B cell (primary cell): ENCODE measurements around the gene CTPS2. TPM values are rescaled to one million over a fixed set of nuclear protein-coding genes. Genes with fewer than 3 reads are reported as not detected.

Experiments
- ATAC-seq: fragments of 200-7000 bp; cut with Tn5 transposase; one replicate; pipeline ENCODE4 v1.10.0; 2021; ENCODE audit warnings: low read depth, mild to moderate bottlenecking, moderate number of reproducible peaks, moderate library complexity
- CTCF ChIA-PET: fragments of 350-600 bp; sonication (Branson Sonifier 250); formaldehyde crosslinking; loops from one replicate; lab custom pipeline; 2021; ENCODE audit warnings: antibody characterized with exemption, inconsistent platforms; lab: Charles Lee
- POLR2A ChIA-PET: fragments of 350-600 bp; sonication (Branson Sonifier 250); formaldehyde crosslinking; loops from one replicate; lab custom pipeline; 2021; ENCODE audit warnings: antibody characterized with exemption; lab: Charles Lee
- DNase-seq: peaks from one replicate; pipeline ENCODE4 v3.0.0; 2013
- H2AFZ ChIP-seq: 2 replicates; pipeline ENCODE4 v1.6.1; 2012; ENCODE audit warnings: mild to moderate bottlenecking, low read depth, low read length; ENCODE audit not compliant: insufficient read depth, poor library complexity, severe bottlenecking
- H3K27ac ChIP-seq, 2 donors: 1 replicate in 1 of 2; 2 replicates in 1 of 2; pipeline ENCODE4 v1.5.1; 2012 to 2013; ENCODE audit warnings: low read length in 2 of 2, mild to moderate bottlenecking in 2 of 2, moderate library complexity in 1 of 2
- H3K27me3 ChIP-seq, 4 experiments: fragments of 200-600 bp in 1 of 4; sonication (generic) in 1 of 4; replicated peaks in 1 of 4; 1 replicate in 2 of 4; 2 replicates in 2 of 4; pipeline versions ENCODE4 v1.6.1 to v1.7.0; 2013 to 2016; ENCODE audit warnings: low read length in 3 of 4, mild to moderate bottlenecking in 2 of 4, mixed read lengths in 1 of 4, moderate library complexity in 1 of 4; ENCODE audit not compliant: insufficient read depth in 4 of 4, control insufficient read depth in 3 of 4; ENCODE audit errors: control extremely low read depth in 1 of 4
- H3K36me3 ChIP-seq, 2 experiments: replicated peaks in 1 of 2; 1 replicate in 1 of 2; 2 replicates in 1 of 2; pipeline versions ENCODE4 v1.6.1 to v1.7.1; 2013; ENCODE audit warnings: low read length in 1 of 2; ENCODE audit not compliant: insufficient read depth in 2 of 2, control insufficient read depth in 1 of 2; ENCODE audit errors: control extremely low read depth in 1 of 2, extremely low read depth in 1 of 2
- H3K4me1 ChIP-seq, 2 donors: fragments of 200-600 bp in 1 of 2; sonication (generic) in 1 of 2; 1 replicate in 1 of 2; 2 replicates in 1 of 2; pipeline versions ENCODE4 v1.5.1 to v1.6.1; 2013 to 2017; ENCODE audit warnings: low read length in 2 of 2; ENCODE audit not compliant: control insufficient read depth in 2 of 2, insufficient read depth in 2 of 2
- H3K4me2 ChIP-seq: replicated peaks from 2 replicates; pipeline ENCODE3; 2012; ENCODE audit warnings: mild to moderate bottlenecking, low read depth, low read length; ENCODE audit not compliant: poor library complexity, severe bottlenecking
- H3K4me3 ChIP-seq, 5 experiments: fragments of 200-600 bp in 1 of 5; sonication (generic) in 1 of 5; 1 replicate in 3 of 5; 2 replicates in 2 of 5; pipeline versions ENCODE4 v1.5.1 to v1.7.0; 2011 to 2016; ENCODE audit warnings: low read length in 4 of 5, mild to moderate bottlenecking in 4 of 5, low read depth in 2 of 5, control low read depth in 1 of 5, moderate library complexity in 1 of 5; ENCODE audit not compliant: insufficient read depth in 1 of 5; ENCODE audit errors: control extremely low read depth in 1 of 5, extremely low read depth in 1 of 5
- H3K79me2 ChIP-seq: fragments of 200-600 bp; sonication (generic); one replicate; pipeline ENCODE4 v1.6.0; 2016; ENCODE audit warnings: low read length; ENCODE audit not compliant: control insufficient read depth, insufficient read depth
- H3K9ac ChIP-seq: fragments of 200-600 bp; sonication (generic); 2 replicates; pipeline ENCODE4 v1.6.1; 2017; ENCODE audit warnings: mild to moderate bottlenecking, low read length, moderate library complexity
- H3K9me3 ChIP-seq, 3 donors: one replicate each; pipeline versions ENCODE4 v1.6.1 to v1.7.1; 2013; ENCODE audit warnings: low read length in 2 of 3; ENCODE audit not compliant: control insufficient read depth in 2 of 3, insufficient read depth in 1 of 3; ENCODE audit errors: control extremely low read depth in 1 of 3
- H4K20me1 ChIP-seq: 2 replicates; pipeline ENCODE4 v1.6.0; 2012; ENCODE audit warnings: mild to moderate bottlenecking, low read length; ENCODE audit not compliant: insufficient read depth, control insufficient read depth, poor library complexity, severe bottlenecking
- H3K27ac Mint-ChIP-seq: one replicate; pipeline ENCODE4 v1.8.0; 2021; ENCODE audit warnings: mixed read lengths
- H3K27me3 Mint-ChIP-seq: one replicate; pipeline ENCODE4 v1.8.0; 2021; ENCODE audit warnings: mixed read lengths
- H3K4me1 Mint-ChIP-seq: one replicate; pipeline ENCODE4 v1.8.0; 2021; ENCODE audit warnings: mixed read lengths
- H3K4me3 Mint-ChIP-seq: one replicate; pipeline ENCODE4 v1.8.0; 2021; ENCODE audit warnings: mixed read lengths
- H3K9me3 Mint-ChIP-seq: one replicate; pipeline ENCODE4 v1.8.0; 2022; ENCODE audit warnings: mixed read lengths; ENCODE audit not compliant: insufficient read depth
- EZH2 ChIP-seq: IDR thresholded peaks from 2 replicates; pipeline ENCODE4 v1.6.1; 2012; ENCODE audit warnings: borderline replicate concordance, low read depth, mild to moderate bottlenecking, moderate library complexity, low read length; ENCODE audit not compliant: insufficient read depth, poor library complexity, severe bottlenecking
- WGBS: methylation state at CpG from one replicate; pipeline ENCODE4 v1.1.5; 2013; ENCODE audit warnings: missing lambda C conversion rate; ENCODE audit not compliant: insufficient coverage; 5-methylcytosine and 5-hydroxymethylcytosine counted together
- intact Hi-C: fragments of 100-400 bp; cut with micrococcal nuclease; formaldehyde crosslinking; loops from one replicate; pipeline ENCODE4 v1.10.0; 2022
- polyA plus RNA-seq: library from polyadenylated mRNA; depleted of rRNA; stranded (reverse); fragments of >200 nt; gene quantifications from 2 replicates; pipeline ENCODE4 v1.2.3, GENCODE V29; 2012
- total RNA-seq, 2 donors: library from RNA; stranded (reverse); fragments of 120-200 nt in 1 of 2; gene quantifications; 1 replicate in 1 of 2; 2 replicates in 1 of 2; pipeline versions ENCODE4 v1.2.3 to v1.2.4, GENCODE V29; 2013 to 2022
- TF ChIP-seq, protein P1 (sequence below): fragments of 200-600 bp; IDR thresholded peaks from one replicate; pipeline ENCODE4 v1.8.0; 2022; ENCODE audit warnings: antibody characterized with exemption, mild to moderate bottlenecking

CTPS2 gene
- total and polyA plus RNA-seq, 2 donors (not counting 1 experiment from before 2014, with no cell fraction given): 2.5 to 11.7 TPM

DNA sequence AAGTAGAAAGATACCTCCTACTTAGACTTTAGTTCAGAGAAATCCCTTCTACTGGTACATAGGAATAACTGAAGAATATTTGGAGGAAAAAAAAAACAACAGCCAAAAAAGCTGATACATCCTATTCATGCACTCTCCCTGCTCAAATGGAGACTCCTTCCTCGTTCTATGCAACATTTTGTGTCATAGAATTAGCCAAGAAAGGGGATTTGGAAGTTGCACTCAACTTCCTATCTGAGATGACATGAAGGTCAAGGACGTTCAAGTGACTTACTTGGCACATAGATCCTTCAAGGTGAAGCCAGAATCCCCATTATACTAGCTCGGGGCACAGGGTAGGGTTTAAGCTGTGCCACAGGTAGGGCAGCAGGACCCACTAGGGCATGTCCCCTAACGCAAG lies 118.7 kb downstream of the CTPS2 start:
- no peak overlapping the region for H3K27ac ChIP-seq
- WGBS: no CpG with 5 or more reads among the region's 4 CpGs
- no peak overlapping the region for H3K9ac ChIP-seq
- Mint-ChIP-seq H3K9me3 (peaks cover 5% of the 10 kb centered on the region), H3K27ac (no peak overlapping the region), H3K4me1 (peaks cover 3% of the 10 kb centered on the region), H3K4me3 (no peak overlapping the region), H3K27me3 (no peaks in the 10 kb centered on the region)
- H4K20me1 ChIP-seq: no peaks in the 10 kb centered on the region
- H3K4me1 ChIP-seq: no peaks in the 10 kb centered on the region
- no peaks in the 10 kb centered on the region for H3K9me3 ChIP-seq
- no peaks in the 10 kb centered on the region for H3K27me3 ChIP-seq
- H3K4me2 ChIP-seq: no peak overlapping the region
- DNase-seq (no peak), ATAC-seq (no peak)
- H2AFZ ChIP-seq: no peak overlapping the region
- H3K4me3 ChIP-seq: no peak overlapping the region
- POLR2A ChIA-PET: no interaction called here
- H3K79me2 ChIP-seq: no peaks in the 10 kb centered on the region
- H3K36me3 ChIP-seq: no peaks in the 10 kb centered on the region
- no peak for TF ChIP-seq EZH2
- TF ChIP-seq, protein P1, sequence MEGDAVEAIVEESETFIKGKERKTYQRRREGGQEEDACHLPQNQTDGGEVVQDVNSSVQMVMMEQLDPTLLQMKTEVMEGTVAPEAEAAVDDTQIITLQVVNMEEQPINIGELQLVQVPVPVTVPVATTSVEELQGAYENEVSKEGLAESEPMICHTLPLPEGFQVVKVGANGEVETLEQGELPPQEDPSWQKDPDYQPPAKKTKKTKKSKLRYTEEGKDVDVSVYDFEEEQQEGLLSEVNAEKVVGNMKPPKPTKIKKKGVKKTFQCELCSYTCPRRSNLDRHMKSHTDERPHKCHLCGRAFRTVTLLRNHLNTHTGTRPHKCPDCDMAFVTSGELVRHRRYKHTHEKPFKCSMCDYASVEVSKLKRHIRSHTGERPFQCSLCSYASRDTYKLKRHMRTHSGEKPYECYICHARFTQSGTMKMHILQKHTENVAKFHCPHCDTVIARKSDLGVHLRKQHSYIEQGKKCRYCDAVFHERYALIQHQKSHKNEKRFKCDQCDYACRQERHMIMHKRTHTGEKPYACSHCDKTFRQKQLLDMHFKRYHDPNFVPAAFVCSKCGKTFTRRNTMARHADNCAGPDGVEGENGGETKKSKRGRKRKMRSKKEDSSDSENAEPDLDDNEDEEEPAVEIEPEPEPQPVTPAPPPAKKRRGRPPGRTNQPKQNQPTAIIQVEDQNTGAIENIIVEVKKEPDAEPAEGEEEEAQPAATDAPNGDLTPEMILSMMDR: no peak
- CTCF ChIA-PET: no interaction called here
- intact Hi-C loops: no loop called here

DNA sequence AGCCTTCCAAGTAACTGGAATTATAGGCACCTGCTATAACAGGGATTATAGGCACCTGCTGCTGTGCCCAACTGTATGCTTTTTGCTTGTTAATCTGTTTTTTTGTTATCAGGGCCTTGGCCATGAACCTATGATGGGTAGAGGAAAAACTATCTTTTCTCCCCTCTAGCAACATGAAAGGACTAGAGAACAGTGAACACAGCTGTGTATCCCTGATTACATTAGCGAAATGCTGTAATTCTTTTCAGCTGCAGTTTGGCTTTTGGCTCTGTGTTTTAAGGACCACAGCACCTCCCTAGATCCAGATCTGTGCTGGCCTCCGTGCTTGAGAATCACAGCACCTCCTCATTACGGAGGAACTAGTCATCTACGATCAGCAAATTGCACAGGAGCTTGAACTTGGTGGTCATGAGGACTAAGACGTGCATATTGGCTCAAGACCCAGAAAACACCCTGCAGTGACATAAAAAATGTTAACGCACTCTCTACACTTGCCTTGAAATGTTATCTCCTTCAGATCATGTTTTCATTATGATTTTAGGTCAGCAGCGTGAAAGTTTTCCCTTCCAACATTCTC lies 120.2 kb downstream of the CTPS2 start:
- WGBS: 100% methylated on average over 2 of the region's 7 CpGs
- H3K4me1 Mint-ChIP-seq: peaks cover 3% of the 10 kb centered on the region
- no peak for DNase-seq
- H3K4me3 Mint-ChIP-seq: no peak overlapping the region
- no peaks in the 10 kb centered on the region for H3K79me2 ChIP-seq
- H4K20me1 ChIP-seq: no peaks in the 10 kb centered on the region
- ATAC-seq: no peak
- H3K4me1 ChIP-seq: no peaks in the 10 kb centered on the region
- H3K36me3 ChIP-seq: no peaks in the 10 kb centered on the region
- no peak overlapping the region for H2AFZ ChIP-seq
- POLR2A ChIA-PET: no interaction called here
- CTCF ChIA-PET: no interaction called here
- H3K9ac ChIP-seq: no peak overlapping the region
- H3K27ac Mint-ChIP-seq: no peak overlapping the region
- H3K9me3 Mint-ChIP-seq: peaks cover 5% of the 10 kb centered on the region
- no peak overlapping the region for H3K27ac ChIP-seq
- intact Hi-C loops: no loop called here
- no peaks in the 10 kb centered on the region for H3K27me3 Mint-ChIP-seq
- no peak overlapping the region for H3K4me2 ChIP-seq
- TF ChIP-seq, protein P1: no peak
- TF ChIP-seq EZH2: no peak
- no peaks in the 10 kb centered on the region for H3K9me3 ChIP-seq
- H3K27me3 ChIP-seq: no peaks in the 10 kb centered on the region
- H3K4me3 ChIP-seq: no peak overlapping the region
